Measurements from ENCODE around the gene SPNS3. TPM values are rescaled to one million over a fixed set of nuclear protein-coding genes. Genes with fewer than 3 reads are reported as not detected.

Gene SPNS3
- total and polyA plus RNA-seq, 7 donors: 1.6 TPM; not detected in 6

DNA sequence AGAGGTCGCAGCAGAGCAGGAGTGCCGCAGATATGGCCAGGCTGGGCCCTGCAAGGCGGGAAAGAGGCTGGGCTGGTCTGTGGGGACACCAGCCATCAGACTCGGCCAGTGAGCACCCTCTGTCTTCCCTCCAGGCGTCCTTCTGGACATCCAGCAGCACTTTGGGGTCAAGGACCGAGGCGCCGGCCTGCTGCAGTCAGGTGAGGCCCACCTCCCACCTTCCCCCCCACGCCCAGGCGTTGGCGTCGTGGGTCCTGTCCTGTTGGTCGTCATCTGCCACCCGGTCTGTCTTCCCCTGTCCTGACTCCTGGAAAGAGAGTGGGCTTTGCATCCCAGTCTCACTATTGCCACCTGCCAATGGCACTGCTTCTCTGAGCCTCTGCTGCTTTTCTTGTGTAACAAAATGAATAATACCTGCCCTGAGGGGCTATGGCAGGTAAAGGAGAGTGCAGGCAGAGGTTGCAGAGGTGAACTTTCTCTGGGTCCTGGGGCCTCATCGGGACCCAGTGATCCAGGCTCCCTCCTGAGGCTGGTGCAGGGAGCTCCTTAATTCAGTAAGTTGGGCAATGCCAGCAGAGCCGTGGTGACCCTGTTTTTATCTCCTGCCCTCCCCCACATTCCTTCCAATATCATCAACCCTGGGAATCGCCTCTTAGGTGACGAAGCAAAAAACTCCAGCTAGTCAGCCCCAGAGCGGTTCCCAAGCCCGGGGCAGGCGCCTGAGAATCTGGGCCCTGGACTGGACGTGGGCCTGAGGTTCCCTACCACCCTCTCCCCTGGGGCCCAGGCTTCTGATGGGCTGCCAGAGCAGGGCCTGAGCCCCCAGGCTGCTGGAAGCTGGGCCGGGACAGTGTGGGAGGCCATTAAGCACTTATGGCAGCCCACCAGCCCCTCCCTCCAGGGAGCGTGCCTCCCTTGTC is 79.6 kb downstream of the SPNS3 start:
- intact Hi-C loops (cut with DNase I): no loop called here
- Histone ChIP-seq H3K4me3 (no peak overlapping the region), H3K4me1 (no peaks in the 10 kb centered on the region), H3K9me3 (no peaks in the 10 kb centered on the region), H3K36me3 (no peaks in the 10 kb centered on the region), H3K27ac (peak overlapping the region in 1 of 4 donors; percentile 38), H3K27me3 (no peaks in the 10 kb centered on the region)
- TF ChIP-seq EP300 (IDR thresholded peaks at IDR 0.05) (no peak), POLR2A (IDR thresholded peaks at IDR 0.05) (no peak), POLR2AphosphoS5 (IDR thresholded peaks at IDR 0.05) (no peak)
- TF ChIP-seq, protein P1, sequence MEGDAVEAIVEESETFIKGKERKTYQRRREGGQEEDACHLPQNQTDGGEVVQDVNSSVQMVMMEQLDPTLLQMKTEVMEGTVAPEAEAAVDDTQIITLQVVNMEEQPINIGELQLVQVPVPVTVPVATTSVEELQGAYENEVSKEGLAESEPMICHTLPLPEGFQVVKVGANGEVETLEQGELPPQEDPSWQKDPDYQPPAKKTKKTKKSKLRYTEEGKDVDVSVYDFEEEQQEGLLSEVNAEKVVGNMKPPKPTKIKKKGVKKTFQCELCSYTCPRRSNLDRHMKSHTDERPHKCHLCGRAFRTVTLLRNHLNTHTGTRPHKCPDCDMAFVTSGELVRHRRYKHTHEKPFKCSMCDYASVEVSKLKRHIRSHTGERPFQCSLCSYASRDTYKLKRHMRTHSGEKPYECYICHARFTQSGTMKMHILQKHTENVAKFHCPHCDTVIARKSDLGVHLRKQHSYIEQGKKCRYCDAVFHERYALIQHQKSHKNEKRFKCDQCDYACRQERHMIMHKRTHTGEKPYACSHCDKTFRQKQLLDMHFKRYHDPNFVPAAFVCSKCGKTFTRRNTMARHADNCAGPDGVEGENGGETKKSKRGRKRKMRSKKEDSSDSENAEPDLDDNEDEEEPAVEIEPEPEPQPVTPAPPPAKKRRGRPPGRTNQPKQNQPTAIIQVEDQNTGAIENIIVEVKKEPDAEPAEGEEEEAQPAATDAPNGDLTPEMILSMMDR (IDR thresholded peaks at IDR 0.05): no peak
- 87 to 89% methylated on average over 24 of the region's 24 CpGs for WGBS, 2 donors
- DNase-seq: peak; percentile 49

DNA sequence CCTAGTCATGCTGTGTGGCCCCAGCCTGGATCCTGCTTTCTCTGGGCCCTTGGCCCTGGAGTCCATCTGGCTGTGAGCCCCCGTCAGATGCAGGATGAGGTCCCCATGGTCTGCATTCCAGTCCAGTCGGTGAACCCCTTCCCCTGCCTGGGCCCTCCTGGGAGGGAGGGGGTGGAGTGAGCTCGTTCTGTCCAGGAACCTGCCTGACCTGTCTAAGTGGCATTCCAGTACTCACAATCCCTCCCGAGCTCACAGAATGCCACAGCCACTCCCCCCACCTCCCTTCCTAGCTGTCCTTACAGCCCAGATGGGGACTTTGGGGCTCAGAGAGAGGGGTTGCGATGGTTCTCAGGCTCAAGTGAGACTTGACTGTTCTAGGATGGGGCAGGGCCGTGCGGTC is 80.5 kb downstream of the SPNS3 start:
- Histone ChIP-seq H3K4me1 (no peaks in the 10 kb centered on the region), H3K4me3 (no peak overlapping the region), H3K27ac (peak overlapping the region in 1 of 4 donors; percentile 38), H3K27me3 (no peaks in the 10 kb centered on the region), H3K9me3 (no peaks in the 10 kb centered on the region), H3K36me3 (no peaks in the 10 kb centered on the region)
- 63 to 86% methylated on average over 7 of the region's 7 CpGs for WGBS, 2 donors
- DNase-seq: peak; percentile 41
- intact Hi-C loops (cut with DNase I): no loop called here
- TF ChIP-seq POLR2AphosphoS5 (IDR thresholded peaks at IDR 0.05): no peak
- TF ChIP-seq, protein P1 (IDR thresholded peaks at IDR 0.05): no peak
- no peak for TF ChIP-seq POLR2A (IDR thresholded peaks at IDR 0.05)
- TF ChIP-seq EP300 (IDR thresholded peaks at IDR 0.05): no peak

DNA sequence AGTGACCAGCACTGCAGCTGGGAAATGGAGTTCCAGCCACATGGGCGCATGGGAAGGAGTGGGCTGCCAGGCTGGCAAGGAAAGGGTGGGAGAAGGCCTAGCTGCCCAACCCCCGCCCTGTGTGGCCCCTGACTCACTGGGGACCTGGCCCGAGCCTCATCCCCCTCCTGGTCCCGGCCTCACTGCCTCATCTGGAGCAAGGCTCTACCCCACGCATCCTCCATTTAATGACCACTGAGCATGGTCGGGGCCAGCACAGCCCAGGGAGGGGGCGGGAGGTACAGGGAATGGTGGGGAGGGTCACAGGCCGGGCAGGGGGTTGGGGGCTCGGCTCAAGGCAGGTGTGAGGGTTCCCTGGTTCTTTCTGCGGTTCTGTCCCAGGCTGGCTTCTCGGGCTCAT is 81.0 kb downstream of the SPNS3 start:
- 89 to 92% methylated on average over 11 of the region's 11 CpGs for WGBS, 2 donors

DNA sequence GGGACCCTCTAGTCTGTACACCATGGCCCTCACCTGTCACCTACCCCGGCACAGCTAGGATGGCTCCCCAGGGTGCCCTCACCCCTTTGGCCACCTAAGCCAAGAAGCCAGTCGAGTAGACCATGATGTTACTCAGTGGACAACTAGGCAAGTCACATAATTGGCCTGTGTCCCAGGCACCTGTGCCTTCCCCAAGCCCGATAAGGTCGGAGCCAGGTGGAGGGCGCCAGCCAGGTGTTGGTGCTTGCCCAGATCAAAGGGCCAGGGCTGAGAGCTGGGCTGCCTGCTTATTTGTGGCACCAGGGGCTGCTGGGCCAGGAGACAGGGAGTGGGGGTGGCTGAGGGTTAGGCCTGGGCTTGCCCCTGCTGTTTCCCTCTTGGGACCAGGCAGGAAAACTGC is 81.8 kb downstream of the SPNS3 start:
- H3K36me3 ChIP-seq: no peaks in the 10 kb centered on the region
- H3K9me3 ChIP-seq: no peaks in the 10 kb centered on the region
- H3K4me1 ChIP-seq: peaks cover 0 to 4% (median 2%) of the 10 kb centered on the region in 4 donors
- DNase-seq: peak; percentile 59
- intact Hi-C loops (cut with DNase I): no loop called here
- H3K4me3 ChIP-seq: no peak overlapping the region
- no peaks in the 10 kb centered on the region for H3K27me3 ChIP-seq
- no peak overlapping the region for H3K27ac ChIP-seq
- 33 to 76% methylated on average over 5 of the region's 5 CpGs for WGBS, 2 donors
- no peak for TF ChIP-seq POLR2A (IDR thresholded peaks at IDR 0.05)
- no peak for TF ChIP-seq EP300 (IDR thresholded peaks at IDR 0.05)
- TF ChIP-seq POLR2AphosphoS5 (IDR thresholded peaks at IDR 0.05): no peak
- TF ChIP-seq, protein P1 (IDR thresholded peaks at IDR 0.05): no peak

More for the DNA sequence above, 81.0 kb downstream of the SPNS3 start:
- Histone ChIP-seq H3K36me3 (no peaks in the 10 kb centered on the region), H3K27ac (peak overlapping the region in 1 of 4 donors; percentile 38), H3K4me3 (no peak overlapping the region), H3K27me3 (no peaks in the 10 kb centered on the region), H3K9me3 (no peaks in the 10 kb centered on the region), H3K4me1 (peaks cover 0 to 2% (median 0%) of the 10 kb centered on the region in 4 donors)
- intact Hi-C loops (cut with DNase I): no loop called here
- TF ChIP-seq EP300 (IDR thresholded peaks at IDR 0.05) (no peak), POLR2A (IDR thresholded peaks at IDR 0.05) (no peak), POLR2AphosphoS5 (IDR thresholded peaks at IDR 0.05) (no peak)
- TF ChIP-seq, protein P1 (IDR thresholded peaks at IDR 0.05): no peak
- peak; percentile 63 for DNase-seq
